ENCODE data around the gene MEP1B. TPM values are rescaled to one million over a fixed set of nuclear protein-coding genes. Genes with fewer than 3 reads are reported as not detected.
"Not testable (repeated sequence)": the region's sequence is repeated elsewhere in the genome, so short reads cannot be mapped to it uniquely, and the experiment has no call there.

MEP1B gene
- total and polyA plus RNA-seq, 2 donors, result 0.11 to 0.19 TPM

GRCh38 chr18:32167980-32168730 lies 21.7 kb upstream of the MEP1B start:
- Histone ChIP-seq H3K4me3 (ENCODE audit: low read length in 2 of 2) (no peak overlapping the region), H3K27me3 (ENCODE audit: control insufficient read depth in 2 of 2, insufficient read depth in 1 of 2, low read length in 1 of 2) (no peaks in the 10 kb centered on the region), H3K9me3 (ENCODE audit: control insufficient read depth in 2 of 2, insufficient read depth in 1 of 2, low read length in 1 of 2) (no peaks in the 10 kb centered on the region), H3K27ac (ENCODE audit: low read depth in 1 of 2, low read length in 1 of 2) (no peak overlapping the region), H3K36me3 (ENCODE audit: control insufficient read depth in 2 of 2, insufficient read depth in 2 of 2, low read length in 1 of 2) (no peaks in the 10 kb centered on the region), H3K4me1 (ENCODE audit: control insufficient read depth in 2 of 2, insufficient read depth in 2 of 2, low read length in 2 of 2) (no peaks in the 10 kb centered on the region)
- WGBS, result 90% methylated on average over 3 of the region's 3 CpGs
- no peak for DNase-seq (ENCODE audit: low read depth in 6 of 9, low spot score in 9 of 9)

GRCh38 chr18:32173654-32174053 lies 16.2 kb upstream of the MEP1B start:
- no peak overlapping the region for H3K4me3 ChIP-seq (ENCODE audit: low read length in 2 of 2)
- H3K27ac ChIP-seq (ENCODE audit: low read depth in 1 of 2, low read length in 1 of 2), result no peak overlapping the region
- 94% methylated on average over 3 of the region's 3 CpGs for WGBS
- no peaks in the 10 kb centered on the region for H3K27me3 ChIP-seq (ENCODE audit: control insufficient read depth in 2 of 2, insufficient read depth in 1 of 2, low read length in 1 of 2)
- no peaks in the 10 kb centered on the region for H3K4me1 ChIP-seq (ENCODE audit: control insufficient read depth in 2 of 2, insufficient read depth in 2 of 2, low read length in 2 of 2)
- no peaks in the 10 kb centered on the region for H3K36me3 ChIP-seq (ENCODE audit: control insufficient read depth in 2 of 2, insufficient read depth in 2 of 2, low read length in 1 of 2)
- H3K9me3 ChIP-seq (ENCODE audit: control insufficient read depth in 2 of 2, insufficient read depth in 1 of 2, low read length in 1 of 2), result no peaks in the 10 kb centered on the region
- DNase-seq (ENCODE audit: low read depth in 6 of 9, low spot score in 9 of 9), result no peak

GRCh38 chr18:32174719-32175118 lies 15.1 kb upstream of the MEP1B start:
- Histone ChIP-seq H3K4me1 (ENCODE audit: control insufficient read depth in 2 of 2, insufficient read depth in 2 of 2, low read length in 2 of 2) (no peaks in the 10 kb centered on the region), H3K4me3 (ENCODE audit: low read length in 2 of 2) (no peak overlapping the region), H3K27ac (ENCODE audit: low read depth in 1 of 2, low read length in 1 of 2) (no peak overlapping the region), H3K36me3 (ENCODE audit: control insufficient read depth in 2 of 2, insufficient read depth in 2 of 2, low read length in 1 of 2) (no peaks in the 10 kb centered on the region), H3K9me3 (ENCODE audit: control insufficient read depth in 2 of 2, insufficient read depth in 1 of 2, low read length in 1 of 2) (no peaks in the 10 kb centered on the region), H3K27me3 (ENCODE audit: control insufficient read depth in 2 of 2, insufficient read depth in 1 of 2, low read length in 1 of 2) (no peaks in the 10 kb centered on the region)
- 94% methylated on average over 7 of the region's 7 CpGs for WGBS
- no peak for DNase-seq (ENCODE audit: low read depth in 6 of 9, low spot score in 9 of 9)

- no peaks in the 10 kb centered on the region for H3K4me1 ChIP-seq (ENCODE audit: control insufficient read depth in 2 of 2, insufficient read depth in 2 of 2, low read length in 2 of 2)
- no peaks in the 10 kb centered on the region for H3K9me3 ChIP-seq (ENCODE audit: control insufficient read depth in 2 of 2, insufficient read depth in 1 of 2, low read length in 1 of 2)
- no peak overlapping the region for H3K4me3 ChIP-seq (ENCODE audit: low read length in 2 of 2)
- no peak for DNase-seq (ENCODE audit: low read depth in 6 of 9, low spot score in 9 of 9)
- no peaks in the 10 kb centered on the region for H3K36me3 ChIP-seq (ENCODE audit: control insufficient read depth in 2 of 2, insufficient read depth in 2 of 2, low read length in 1 of 2)
- no peak overlapping the region for H3K27ac ChIP-seq (ENCODE audit: low read depth in 1 of 2, low read length in 1 of 2)
- 96% methylated on average over 1 of the region's 1 CpG for WGBS
- H3K27me3 ChIP-seq (ENCODE audit: control insufficient read depth in 2 of 2, insufficient read depth in 1 of 2, low read length in 1 of 2), result no peaks in the 10 kb centered on the region
These were observed 14.6 kb upstream of the MEP1B start for GRCh38 chr18:32175265-32175664.

GRCh38 chr18:32176745-32177144 lies 13.1 kb upstream of the MEP1B start:
- not testable (repeated sequence) for H3K4me3 ChIP-seq (ENCODE audit: low read length in 2 of 2)

DNA sequence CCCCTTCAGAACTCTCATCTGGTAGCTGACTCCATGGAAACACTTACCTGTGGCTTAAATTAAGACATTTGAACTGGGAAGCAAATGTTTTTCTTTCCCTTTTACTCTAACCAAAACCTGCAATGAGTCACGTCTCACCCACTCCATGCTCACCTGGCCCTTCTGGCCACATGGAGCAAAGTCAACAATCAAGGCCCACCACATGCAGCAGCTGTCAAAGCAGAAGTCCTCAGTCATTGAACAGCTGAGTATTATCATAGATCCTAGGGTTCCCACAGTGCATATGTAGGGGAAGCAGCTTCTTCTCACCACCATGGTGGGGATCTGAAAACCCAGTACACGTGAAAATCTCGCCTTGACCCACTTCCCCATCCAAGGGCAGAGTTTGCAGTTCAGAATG lies 12.3 kb upstream of the MEP1B start:
- DNase-seq (ENCODE audit: low read depth in 6 of 9, low spot score in 9 of 9), result no peak
- Histone ChIP-seq H3K9me3 (ENCODE audit: control insufficient read depth in 2 of 2, insufficient read depth in 1 of 2, low read length in 1 of 2) (no peaks in the 10 kb centered on the region), H3K4me1 (ENCODE audit: control insufficient read depth in 2 of 2, insufficient read depth in 2 of 2, low read length in 2 of 2) (no peaks in the 10 kb centered on the region), H3K27ac (ENCODE audit: low read depth in 1 of 2, low read length in 1 of 2) (no peak overlapping the region), H3K27me3 (ENCODE audit: control insufficient read depth in 2 of 2, insufficient read depth in 1 of 2, low read length in 1 of 2) (no peaks in the 10 kb centered on the region), H3K36me3 (ENCODE audit: control insufficient read depth in 2 of 2, insufficient read depth in 2 of 2, low read length in 1 of 2) (no peaks in the 10 kb centered on the region), H3K4me3 (ENCODE audit: low read length in 2 of 2) (no peak overlapping the region)
- 79% methylated on average over 3 of the region's 3 CpGs for WGBS

More at GRCh38 chr18:32176745-32177144, 13.1 kb upstream of the MEP1B start:
- DNase-seq (ENCODE audit: low read depth in 6 of 9, low spot score in 9 of 9); H3K27ac ChIP-seq (ENCODE audit: low read depth in 1 of 2, low read length in 1 of 2); H3K4me1 ChIP-seq (ENCODE audit: control insufficient read depth in 2 of 2, insufficient read depth in 2 of 2, low read length in 2 of 2); H3K36me3 ChIP-seq (ENCODE audit: control insufficient read depth in 2 of 2, insufficient read depth in 2 of 2, low read length in 1 of 2); H3K9me3 ChIP-seq (ENCODE audit: control insufficient read depth in 2 of 2, insufficient read depth in 1 of 2, low read length in 1 of 2); H3K27me3 ChIP-seq (ENCODE audit: control insufficient read depth in 2 of 2, insufficient read depth in 1 of 2, low read length in 1 of 2): not testable (repeated sequence)
- 95% methylated on average over 1 of the region's 1 CpG for WGBS

- no peaks in the 10 kb centered on the region for H3K4me1 ChIP-seq (ENCODE audit: control insufficient read depth in 2 of 2, insufficient read depth in 2 of 2, low read length in 2 of 2)
These were observed 6.3 kb upstream of the MEP1B start for GRCh38 chr18:32183503-32183902.

GRCh38 chr18:32190209-32190608 lies 370 bp downstream of the MEP1B start:
- Histone ChIP-seq H3K9me3 (ENCODE audit: control insufficient read depth in 2 of 2, insufficient read depth in 1 of 2, low read length in 1 of 2) (no peaks in the 10 kb centered on the region), H3K4me1 (ENCODE audit: control insufficient read depth in 2 of 2, insufficient read depth in 2 of 2, low read length in 2 of 2) (no peaks in the 10 kb centered on the region), H3K4me3 (ENCODE audit: low read length in 2 of 2) (no peak overlapping the region), H3K36me3 (ENCODE audit: control insufficient read depth in 2 of 2, insufficient read depth in 2 of 2, low read length in 1 of 2) (no peaks in the 10 kb centered on the region), H3K27ac (ENCODE audit: low read depth in 1 of 2, low read length in 1 of 2) (no peak overlapping the region), H3K27me3 (ENCODE audit: control insufficient read depth in 2 of 2, insufficient read depth in 1 of 2, low read length in 1 of 2) (no peaks in the 10 kb centered on the region)
- no peak for DNase-seq (ENCODE audit: low read depth in 6 of 9, low spot score in 9 of 9)
- 89% methylated on average over 2 of the region's 2 CpGs for WGBS

More at GRCh38 chr18:32183503-32183902, 6.3 kb upstream of the MEP1B start:
- Histone ChIP-seq H3K36me3 (ENCODE audit: control insufficient read depth in 2 of 2, insufficient read depth in 2 of 2, low read length in 1 of 2) (no peaks in the 10 kb centered on the region), H3K4me3 (ENCODE audit: low read length in 2 of 2) (no peak overlapping the region), H3K9me3 (ENCODE audit: control insufficient read depth in 2 of 2, insufficient read depth in 1 of 2, low read length in 1 of 2) (no peaks in the 10 kb centered on the region), H3K27me3 (ENCODE audit: control insufficient read depth in 2 of 2, insufficient read depth in 1 of 2, low read length in 1 of 2) (no peaks in the 10 kb centered on the region), H3K27ac (ENCODE audit: low read depth in 1 of 2, low read length in 1 of 2) (no peak overlapping the region)
- no peak for DNase-seq (ENCODE audit: low read depth in 6 of 9, low spot score in 9 of 9)

- H3K27ac ChIP-seq (ENCODE audit: low read depth in 1 of 2, low read length in 1 of 2), result no peak overlapping the region
- no peaks in the 10 kb centered on the region for H3K36me3 ChIP-seq (ENCODE audit: control insufficient read depth in 2 of 2, insufficient read depth in 2 of 2, low read length in 1 of 2)
- H3K9me3 ChIP-seq (ENCODE audit: control insufficient read depth in 2 of 2, insufficient read depth in 1 of 2, low read length in 1 of 2), result no peaks in the 10 kb centered on the region
- no peak overlapping the region for H3K4me3 ChIP-seq (ENCODE audit: low read length in 2 of 2)
- no peaks in the 10 kb centered on the region for H3K27me3 ChIP-seq (ENCODE audit: control insufficient read depth in 2 of 2, insufficient read depth in 1 of 2, low read length in 1 of 2)
- no peaks in the 10 kb centered on the region for H3K4me1 ChIP-seq (ENCODE audit: control insufficient read depth in 2 of 2, insufficient read depth in 2 of 2, low read length in 2 of 2)
- 97% methylated on average over 32 of the region's 32 CpGs for WGBS
- no peak for DNase-seq (ENCODE audit: low read depth in 6 of 9, low spot score in 9 of 9)
These were observed 6.3 kb downstream of the MEP1B start for GRCh38 chr18:32195881-32196815.

All from thymus (tissue), 11 donors.